ENCODE data around the gene OFD1. TPM values are rescaled to one million over a fixed set of nuclear protein-coding genes. Genes with fewer than 3 reads are reported as not detected.

OFD1 gene
- 38.3 TPM for total RNA-seq
- long read RNA-seq, full-length matches to known transcripts, result 3 of 39 reads
- long read RNA-seq, partial matches to known transcripts, result 25 of 39 reads
- long read RNA-seq, other reads (novel, unspliced or antisense), result 11 of 39 reads

GRCh38 chrX:13734278-13735172 is at the start of gene OFD1, which contains the start of gene TRAPPC2:
Gene OFD1 (plus strand): TSS chrX:13734748. CDS start chrX:13735072, 324 bp downstream.
Gene TRAPPC2 (minus strand): TSS chrX:13734620. CDS start chrX:13719963, 14,657 bp downstream.
- TF ChIP-seq CTCF (IDR thresholded peaks at IDR 0.05), result no peak
- Histone ChIP-seq H3K36me3 (peaks cover 2% of the 10 kb centered on the region), H3K9me3 (no peaks in the 10 kb centered on the region), H3K27me3 (ENCODE audit: low read depth) (no peaks in the 10 kb centered on the region), H3K4me1 (peaks cover 10% of the 10 kb centered on the region), H3K27ac (peak within 1 kb of the TSS; percentile 92), H3K4me3 (peak within 1 kb of the TSS; percentile 71)
- intact Hi-C loops (cut with DNase I), result no loop called here
- DNase-seq (peak; percentile 94), ATAC-seq (peak; percentile 99 to 100)

- Histone ChIP-seq H3K27me3 (ENCODE audit: low read depth) (no peaks in the 10 kb centered on the region), H3K27ac (no peak overlapping the region), H3K4me1 (no peaks in the 10 kb centered on the region), H3K4me3 (no peak overlapping the region), H3K36me3 (no peaks in the 10 kb centered on the region), H3K9me3 (no peaks in the 10 kb centered on the region)
- intact Hi-C loops (cut with DNase I), result no loop called here
- no peak for TF ChIP-seq CTCF (IDR thresholded peaks at IDR 0.05)
- DNase-seq, result no peak
- ATAC-seq, result no peak
These were observed 49.3 kb upstream of the OFD1 start for GRCh38 chrX:13685126-13685763.

- no peaks in the 10 kb centered on the region for H3K36me3 ChIP-seq
- no peaks in the 10 kb centered on the region for H3K27me3 ChIP-seq (ENCODE audit: low read depth)
- H3K27ac ChIP-seq, result no peak overlapping the region
- H3K4me3 ChIP-seq, result no peak overlapping the region
- intact Hi-C loops (cut with DNase I), result no loop called here
- no peak for TF ChIP-seq CTCF (IDR thresholded peaks at IDR 0.05)
- H3K9me3 ChIP-seq, result no peaks in the 10 kb centered on the region
- H3K4me1 ChIP-seq, result no peaks in the 10 kb centered on the region
- ATAC-seq (no peak), DNase-seq (no peak)
These were observed 47.3 kb upstream of the OFD1 start for GRCh38 chrX:13687203-13687602.

GRCh38 chrX:13688384-13688957 is 46.1 kb upstream of the OFD1 start:
- no peak for DNase-seq
- H3K4me1 ChIP-seq, result peaks cover 3% of the 10 kb centered on the region
- H3K9me3 ChIP-seq, result no peaks in the 10 kb centered on the region
- peak overlapping the region; percentile 63 for H3K4me3 ChIP-seq
- no peaks in the 10 kb centered on the region for H3K27me3 ChIP-seq (ENCODE audit: low read depth)
- H3K36me3 ChIP-seq, result no peaks in the 10 kb centered on the region
- ATAC-seq, result peak in 1 of 2 donors; percentile 18
- TF ChIP-seq CTCF (IDR thresholded peaks at IDR 0.05), result no peak
- intact Hi-C loops (cut with DNase I), result no loop called here
- H3K27ac ChIP-seq, result peak overlapping the region; percentile 94

- Histone ChIP-seq H3K4me3 (peak within 1 kb of the TSS; percentile 63), H3K27me3 (ENCODE audit: low read depth) (no peaks in the 10 kb centered on the region), H3K27ac (peak within 1 kb of the TSS; percentile 94), H3K9me3 (no peaks in the 10 kb centered on the region), H3K36me3 (no peaks in the 10 kb centered on the region), H3K4me1 (peaks cover 10% of the 10 kb centered on the region)
- intact Hi-C loops (cut with DNase I), result no loop called here
- no peak for TF ChIP-seq CTCF (IDR thresholded peaks at IDR 0.05)
- DNase-seq (peak; percentile 86), ATAC-seq (peak; percentile 99)
These were observed 45.4 kb upstream of the OFD1 start, which contains the start of gene RAB9A for GRCh38 chrX:13688958-13689740. Gene RAB9A (plus strand): TSS chrX:13689128. CDS start chrX:13708747, 19,619 bp downstream.

All from lower lobe of right lung (tissue), 2 donors.